Measurements from ENCODE around the gene ACP3.

Gene ACP3

DNA sequence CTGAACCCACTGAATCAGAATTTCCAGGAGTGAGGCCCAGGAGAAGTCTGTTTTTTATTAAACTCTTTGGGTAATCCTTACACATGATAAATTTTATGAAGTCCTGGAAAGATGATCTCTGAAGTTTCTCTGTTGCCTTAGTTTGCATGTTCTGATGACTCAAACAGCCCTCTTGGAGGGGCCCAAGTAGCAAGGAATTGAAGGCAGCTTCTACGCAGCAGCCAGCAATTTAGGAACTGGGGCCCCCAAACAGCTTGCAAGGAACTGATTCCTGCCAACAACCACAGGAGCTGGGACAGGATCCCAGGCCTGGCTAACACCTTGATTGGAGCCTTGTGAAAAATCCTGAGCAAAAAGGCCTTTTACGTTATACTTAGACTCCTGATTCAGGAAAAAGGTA is 5.4 kb upstream of the ACP3 start:
- in situ Hi-C loops (cut with HindIII; ENCODE audit: low sequenced_read_pairs), result no loop called here

DNA sequence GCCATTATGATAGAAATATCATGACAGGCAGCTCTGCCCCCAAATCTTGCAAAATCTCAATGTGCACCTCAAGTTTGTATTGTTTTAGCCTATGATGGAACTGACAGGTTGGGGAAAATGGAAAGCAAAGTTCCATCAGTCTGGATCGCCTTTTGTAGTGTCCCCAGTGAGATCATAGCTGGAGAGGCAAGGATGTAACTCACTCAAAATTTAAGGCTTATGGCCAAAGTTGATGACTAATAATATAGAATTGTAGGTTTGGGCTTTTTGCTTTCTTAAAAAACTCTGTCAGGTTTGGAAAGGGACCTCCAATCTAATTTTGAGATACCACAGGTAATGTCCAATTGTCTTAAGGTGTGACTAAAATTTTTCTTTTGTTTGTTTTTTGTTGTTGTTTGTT is 1.4 kb upstream of the ACP3 start:
- in situ Hi-C loops (cut with HindIII; ENCODE audit: low sequenced_read_pairs), result no loop called here

DNA sequence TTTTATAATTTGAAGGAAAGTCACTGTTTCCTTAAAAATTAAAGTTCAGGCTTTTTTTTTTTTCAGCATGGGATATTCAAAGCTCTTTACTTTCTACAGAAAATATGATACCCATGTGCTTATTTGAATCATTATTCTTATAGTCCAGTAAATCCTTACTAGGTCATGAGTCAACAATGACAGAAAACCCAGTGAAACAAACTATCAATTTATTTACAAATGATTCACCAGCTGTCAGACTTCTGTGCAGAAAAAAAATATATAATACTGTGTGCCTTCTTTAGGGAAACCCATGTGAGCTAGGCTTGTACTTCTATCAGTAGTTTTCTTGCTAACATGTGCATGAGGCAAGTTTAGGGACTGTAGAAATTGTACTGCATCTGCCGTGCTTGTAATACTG is 1.2 kb downstream of the ACP3 start:
- in situ Hi-C loops (cut with HindIII; ENCODE audit: low sequenced_read_pairs), result no loop called here

DNA sequence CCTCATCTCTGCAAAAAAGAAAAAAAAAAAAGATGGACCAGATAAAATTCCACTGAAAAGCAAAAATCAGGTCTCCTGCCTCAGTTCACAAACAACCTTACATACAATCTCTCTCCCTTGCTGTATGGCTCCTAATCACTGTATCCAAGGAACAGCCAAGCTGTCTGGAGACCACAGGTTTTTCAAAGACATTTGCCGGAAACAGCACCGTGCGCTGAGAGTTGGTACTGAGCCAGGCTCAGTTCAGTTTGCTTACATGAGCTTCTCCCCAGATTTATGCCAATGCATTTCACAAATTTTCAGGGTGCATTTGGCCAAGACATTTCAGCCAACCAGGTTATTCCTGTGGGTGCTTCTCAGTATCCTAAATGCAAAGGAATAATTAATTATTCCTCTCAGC is 4.1 kb downstream of the ACP3 start:
- in situ Hi-C loops (cut with HindIII; ENCODE audit: low sequenced_read_pairs), result no loop called here

DNA sequence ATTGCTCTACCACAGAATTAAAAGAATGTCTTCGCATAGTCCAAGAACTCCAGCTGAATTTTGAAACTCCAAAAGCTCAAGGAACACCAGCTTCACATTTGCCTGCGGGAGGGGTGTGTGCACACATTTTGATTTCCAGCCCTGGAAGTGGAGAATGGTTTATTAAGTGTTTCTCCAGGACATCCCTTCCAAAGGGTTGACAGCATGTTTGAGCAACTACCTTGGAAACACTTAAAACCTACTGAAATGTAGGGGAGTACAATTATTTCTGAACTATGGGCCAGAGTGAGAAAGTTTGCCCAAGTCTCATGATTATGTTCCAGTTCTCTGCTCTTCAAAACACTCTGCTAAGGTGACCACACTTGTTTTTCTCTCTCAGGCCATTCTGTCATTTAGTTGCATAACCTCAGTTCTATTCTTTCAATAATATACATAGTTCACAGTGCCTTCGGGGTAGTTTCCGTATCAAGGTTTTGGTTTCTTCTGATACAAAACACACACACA is 7.9 kb downstream of the ACP3 start:
- in situ Hi-C loops (cut with HindIII; ENCODE audit: low sequenced_read_pairs), result no loop called here

DNA sequence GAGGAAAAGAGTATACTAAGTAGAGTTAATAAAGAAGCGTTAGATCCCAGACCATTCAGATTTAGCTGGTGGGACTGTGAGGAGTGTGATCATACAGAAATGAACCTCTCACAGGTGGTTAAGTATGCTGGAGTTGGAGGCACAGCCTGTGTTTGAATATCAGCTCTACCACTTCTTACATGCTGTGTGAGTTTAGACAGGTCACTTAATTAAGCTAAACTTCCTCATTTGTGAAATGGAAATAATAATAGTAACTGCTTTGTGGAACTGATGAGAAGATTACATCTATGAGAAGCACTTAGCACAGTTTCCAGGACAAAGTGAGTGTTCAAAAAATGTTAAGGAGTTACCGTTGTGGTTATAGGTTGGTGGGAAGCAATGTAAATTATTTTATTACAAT is 8.4 kb downstream of the ACP3 start:
- in situ Hi-C loops (cut with HindIII; ENCODE audit: low sequenced_read_pairs), result no loop called here

DNA sequence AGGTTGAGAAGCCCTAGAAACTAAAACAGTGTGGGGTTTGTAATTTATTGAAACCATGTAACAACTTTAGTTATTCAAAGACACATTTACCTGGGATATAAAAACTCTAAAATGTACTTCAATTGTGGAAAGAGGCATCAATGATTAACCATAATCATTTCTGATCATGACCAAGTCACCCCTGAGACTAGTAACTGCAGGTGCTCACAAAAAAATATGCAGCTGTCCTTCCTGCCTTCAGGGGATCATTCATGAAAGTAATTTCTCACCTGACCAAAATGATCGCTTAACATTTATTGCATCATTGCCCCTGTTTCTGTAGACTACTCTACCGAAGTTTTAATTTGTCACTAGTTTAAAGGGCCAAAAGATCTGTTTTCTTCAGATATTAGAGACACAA is 9.0 kb downstream of the ACP3 start:
- in situ Hi-C loops (cut with HindIII; ENCODE audit: low sequenced_read_pairs), result no loop called here

DNA sequence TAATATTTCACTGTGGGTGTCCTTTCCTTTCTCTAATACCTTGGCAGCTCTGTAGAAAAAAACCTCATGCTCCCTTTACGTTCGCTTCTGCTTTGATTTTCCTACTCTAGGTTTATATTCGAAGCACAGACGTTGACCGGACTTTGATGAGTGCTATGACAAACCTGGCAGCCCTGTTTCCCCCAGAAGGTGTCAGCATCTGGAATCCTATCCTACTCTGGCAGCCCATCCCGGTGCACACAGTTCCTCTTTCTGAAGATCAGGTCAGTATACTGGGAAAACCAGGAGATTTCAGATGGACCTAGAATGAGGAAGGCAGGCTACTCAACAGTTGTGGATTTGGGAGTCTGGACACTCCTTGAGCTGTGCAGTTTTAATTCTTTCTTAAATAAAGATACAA is 14.9 kb downstream of the ACP3 start:
- in situ Hi-C loops (cut with HindIII; ENCODE audit: low sequenced_read_pairs), result no loop called here

DNA sequence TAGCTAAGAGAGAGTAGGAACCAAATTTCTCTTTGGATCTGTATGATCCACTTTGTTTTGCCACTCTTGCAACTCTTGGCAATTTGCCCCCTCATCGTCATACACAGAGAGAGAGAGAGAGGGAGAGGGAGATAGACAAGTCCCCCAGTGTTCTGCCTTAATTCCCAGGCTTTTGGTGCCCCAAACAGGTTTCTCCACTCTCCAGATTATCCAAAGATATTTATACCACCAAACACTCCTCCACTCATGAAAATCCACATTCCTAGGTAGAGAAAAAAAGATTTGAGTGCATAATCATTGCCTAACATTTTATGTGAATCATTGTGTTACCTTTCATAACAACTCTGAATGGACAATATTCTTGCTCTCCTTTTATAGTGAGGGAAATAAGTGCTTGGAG is 15.3 kb downstream of the ACP3 start:
- in situ Hi-C loops (cut with HindIII; ENCODE audit: low sequenced_read_pairs), result no loop called here

DNA sequence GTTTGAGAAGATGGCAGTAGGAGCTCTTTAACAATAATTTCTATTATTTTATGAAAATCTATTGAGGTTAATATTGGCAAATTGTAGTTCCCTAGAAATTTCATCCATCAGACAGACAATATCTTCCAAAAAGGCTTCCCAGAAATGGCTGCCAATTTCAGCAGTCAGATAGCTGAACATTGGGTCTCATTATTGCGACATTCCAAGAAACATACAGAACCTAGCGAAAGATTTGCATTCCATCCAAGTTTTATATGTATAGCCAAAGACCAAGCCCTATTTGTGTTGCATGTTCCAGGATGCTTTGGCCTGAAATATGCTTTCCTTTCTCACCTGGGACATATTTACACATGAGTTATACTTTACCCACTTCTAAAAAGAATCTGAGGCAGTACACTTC is 24.5 kb downstream of the ACP3 start:
- in situ Hi-C loops (cut with HindIII; ENCODE audit: low sequenced_read_pairs), result loop anchor here (5.0 kb wide), 1 partner anchor 99 kb away; no protein-coding TSS in a partner anchor

DNA sequence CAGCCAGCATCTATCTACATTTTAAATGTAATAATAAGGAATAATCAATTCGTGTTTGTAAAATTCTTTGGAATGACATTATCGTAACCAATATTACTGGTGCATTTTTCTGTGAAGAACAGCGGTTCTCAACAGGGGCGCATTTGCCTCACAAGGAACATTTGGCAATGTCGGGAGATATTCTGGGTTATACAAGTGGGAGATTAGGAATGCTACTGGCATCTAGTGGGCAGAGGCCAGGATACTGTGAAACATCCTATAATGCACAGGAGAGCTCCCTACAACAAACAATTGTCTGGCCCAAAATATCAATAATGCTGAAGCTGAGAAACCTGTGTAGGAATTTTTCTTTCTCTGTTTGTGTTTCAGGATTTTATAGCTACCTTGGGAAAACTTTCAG is 25.0 kb downstream of the ACP3 start:
- in situ Hi-C loops (cut with HindIII; ENCODE audit: low sequenced_read_pairs), result loop anchor here (5.0 kb wide), 1 partner anchor 100 kb away; no protein-coding TSS in a partner anchor

DNA sequence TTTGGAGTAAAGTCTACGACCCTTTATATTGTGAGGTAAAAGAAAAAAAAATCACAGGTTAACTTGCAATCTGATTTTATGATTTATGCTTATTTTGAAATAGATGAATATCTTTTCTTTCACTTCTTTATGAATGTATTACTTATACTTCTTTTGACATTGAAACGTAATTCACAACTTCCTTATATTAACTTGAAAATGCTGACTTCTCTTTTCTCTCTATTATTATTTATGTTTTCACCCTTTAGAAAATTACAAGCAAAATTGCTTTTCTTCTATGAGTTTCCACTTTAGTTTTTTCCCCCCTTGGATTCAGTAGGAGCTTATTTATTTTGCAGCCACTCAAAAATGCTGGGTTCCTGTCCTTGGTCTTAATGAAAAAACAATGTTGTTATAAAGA is 25.4 kb downstream of the ACP3 start:
- in situ Hi-C loops (cut with HindIII; ENCODE audit: low sequenced_read_pairs), result loop anchor here (5.0 kb wide), 1 partner anchor 100 kb away; no protein-coding TSS in a partner anchor

DNA sequence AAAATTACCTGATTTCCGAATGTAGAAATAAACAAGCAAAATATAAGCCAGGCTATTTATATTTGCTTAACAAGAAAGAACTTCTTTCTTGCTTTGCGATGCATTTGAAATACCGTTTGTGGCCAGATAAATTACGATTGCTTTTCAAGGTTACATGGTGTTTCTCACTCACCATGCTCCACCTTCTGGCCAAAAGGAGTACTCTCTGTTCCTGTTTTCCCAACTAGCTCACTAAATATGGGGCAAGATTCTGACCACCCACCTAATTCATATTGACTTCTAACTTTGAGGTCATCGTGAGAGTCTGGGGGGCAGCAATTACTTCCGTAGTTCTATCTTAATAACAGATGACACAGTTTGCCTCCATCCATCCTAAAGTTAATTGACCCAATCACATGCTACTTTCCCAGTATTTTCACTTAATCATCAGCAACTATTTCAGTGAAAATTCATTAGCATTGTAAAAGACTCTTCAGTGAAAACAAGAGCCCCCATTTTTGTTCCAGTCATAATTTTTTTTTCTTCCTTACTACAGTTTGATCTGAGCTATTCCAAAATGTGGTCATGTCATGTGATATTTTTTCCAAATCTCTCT is 25.9 kb downstream of the ACP3 start:
- in situ Hi-C loops (cut with HindIII; ENCODE audit: low sequenced_read_pairs), result loop anchor here (5.0 kb wide), 1 partner anchor 101 kb away; no protein-coding TSS in a partner anchor

DNA sequence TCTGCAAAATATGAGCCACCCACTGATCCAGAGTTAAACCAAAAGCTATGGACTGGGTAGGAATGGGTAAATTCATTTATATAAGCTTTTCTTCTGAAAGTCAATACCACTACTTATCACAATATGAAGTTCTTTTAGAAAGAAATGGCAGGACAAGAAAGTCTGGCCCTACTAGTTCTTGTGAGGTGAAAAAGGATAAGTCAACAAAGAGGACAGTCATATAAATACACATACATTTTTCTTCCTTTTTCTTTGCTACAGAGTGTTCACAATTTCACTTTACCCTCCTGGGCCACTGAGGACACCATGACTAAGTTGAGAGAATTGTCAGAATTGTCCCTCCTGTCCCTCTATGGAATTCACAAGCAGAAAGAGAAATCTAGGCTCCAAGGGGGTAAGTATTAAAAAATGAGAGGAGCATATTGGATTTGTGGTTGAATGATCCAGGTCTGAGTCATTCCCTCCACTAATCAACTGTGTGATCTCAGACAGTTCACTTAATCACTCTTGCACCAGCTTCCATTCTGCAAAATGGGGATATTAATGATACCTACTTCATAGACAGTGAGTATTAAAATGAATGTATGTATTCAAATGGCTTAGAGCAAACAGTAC is 27.6 kb downstream of the ACP3 start:
- in situ Hi-C loops (cut with HindIII; ENCODE audit: low sequenced_read_pairs), result loop anchor here (5.0 kb wide), 1 partner anchor 102 kb away; no protein-coding TSS in a partner anchor

DNA sequence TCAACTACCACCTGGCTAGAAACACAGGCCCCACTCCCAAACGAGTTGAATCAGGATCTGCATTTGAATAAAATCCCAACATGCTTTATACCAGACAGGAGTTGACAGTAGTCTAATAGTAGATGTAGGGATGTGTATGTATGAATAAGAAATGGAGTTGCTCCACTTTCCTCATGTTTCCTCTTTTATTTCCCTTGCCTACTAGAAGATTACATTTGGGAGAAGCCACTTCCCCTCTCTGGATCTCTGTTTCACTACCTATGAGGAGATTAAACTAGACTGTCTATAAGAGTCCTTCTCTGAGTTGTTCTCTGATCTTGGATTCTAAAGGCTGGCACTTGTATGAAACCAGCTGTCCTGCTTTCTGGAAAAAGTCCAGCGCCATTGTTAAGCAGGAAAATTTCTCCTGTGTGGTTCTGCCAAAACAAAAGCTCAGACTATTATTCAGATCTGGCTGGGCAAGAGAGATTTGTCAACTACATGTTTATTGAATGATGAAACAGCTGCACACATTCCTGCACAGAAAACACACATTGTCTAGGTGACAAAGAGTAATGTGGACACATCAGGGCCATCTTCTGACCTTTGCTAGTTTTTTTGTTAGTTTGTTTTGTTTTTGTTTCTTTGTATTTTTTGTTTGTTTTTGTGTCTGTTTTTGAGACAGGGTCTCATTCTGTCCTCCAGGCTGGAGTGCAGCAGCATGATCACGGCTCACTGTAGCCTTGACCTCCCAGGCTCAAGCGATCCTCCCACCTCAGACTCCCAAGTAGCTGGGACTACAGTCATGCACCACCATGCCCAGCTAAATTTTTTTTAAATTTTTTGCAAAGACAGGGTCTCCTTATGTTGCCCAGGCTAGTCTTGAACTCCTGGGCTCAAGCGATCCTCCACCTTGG is 29.9 kb downstream of the ACP3 start:
- in situ Hi-C loops (cut with HindIII; ENCODE audit: low sequenced_read_pairs), result no loop called here

DNA sequence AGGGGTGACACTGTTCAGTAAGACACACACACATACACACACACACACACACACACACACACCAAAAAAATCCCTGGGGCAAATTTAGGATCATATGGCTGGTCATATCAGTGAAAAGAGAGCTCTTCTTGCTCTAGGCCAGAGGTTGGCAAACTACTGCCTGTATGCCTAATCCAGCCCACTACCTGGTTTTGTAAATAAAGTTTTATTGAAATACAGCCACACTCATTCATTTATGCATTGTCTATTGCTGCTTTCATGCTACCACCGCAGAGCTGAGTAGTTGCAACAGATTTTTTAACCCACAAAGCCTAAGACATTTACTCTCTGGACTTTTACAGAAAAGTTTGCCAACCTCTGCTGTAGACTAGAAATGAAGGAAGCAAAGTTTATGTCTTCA is 30.6 kb downstream of the ACP3 start:
- in situ Hi-C loops (cut with HindIII; ENCODE audit: low sequenced_read_pairs), result no loop called here

DNA sequence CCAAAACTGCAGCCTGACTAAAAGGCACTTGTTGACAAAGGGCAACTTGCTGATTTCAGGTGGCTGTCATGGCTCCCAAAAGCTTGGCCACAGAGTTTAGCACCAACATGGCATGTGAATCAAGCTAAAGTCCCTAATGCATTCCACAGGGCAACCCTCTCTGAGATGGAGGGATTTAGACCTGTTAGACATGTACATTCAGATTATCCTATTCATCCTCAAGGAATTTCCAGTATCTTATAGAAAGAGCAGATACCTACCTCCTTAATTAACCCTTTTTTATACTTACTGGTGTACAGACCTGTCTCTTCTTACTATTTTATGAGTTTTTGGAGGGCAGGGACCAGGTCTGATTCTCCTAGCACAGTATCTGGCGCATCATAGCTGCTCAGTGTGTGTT is 31.3 kb downstream of the ACP3 start:
- in situ Hi-C loops (cut with HindIII; ENCODE audit: low sequenced_read_pairs), result no loop called here

DNA sequence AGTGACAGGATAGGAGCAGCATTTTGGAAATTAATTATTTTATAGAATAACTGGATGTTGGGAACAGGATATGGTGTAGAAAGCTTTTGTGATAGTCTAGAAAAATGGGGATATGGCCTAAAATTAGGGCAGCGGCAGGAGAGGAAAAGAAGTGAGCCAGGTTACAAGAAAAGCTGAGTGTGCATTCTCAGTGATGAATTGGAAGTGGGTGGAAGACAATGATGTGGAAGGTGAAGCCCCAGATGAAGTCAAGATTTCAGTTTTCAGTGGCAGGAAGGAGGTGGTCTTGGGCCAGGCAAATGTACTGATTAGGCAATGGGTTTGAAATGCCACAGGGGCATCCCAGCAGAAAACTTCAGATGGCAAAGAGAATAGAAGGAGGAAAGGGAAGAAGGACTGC is 33.6 kb downstream of the ACP3 start:
- in situ Hi-C loops (cut with HindIII; ENCODE audit: low sequenced_read_pairs), result no loop called here

DNA sequence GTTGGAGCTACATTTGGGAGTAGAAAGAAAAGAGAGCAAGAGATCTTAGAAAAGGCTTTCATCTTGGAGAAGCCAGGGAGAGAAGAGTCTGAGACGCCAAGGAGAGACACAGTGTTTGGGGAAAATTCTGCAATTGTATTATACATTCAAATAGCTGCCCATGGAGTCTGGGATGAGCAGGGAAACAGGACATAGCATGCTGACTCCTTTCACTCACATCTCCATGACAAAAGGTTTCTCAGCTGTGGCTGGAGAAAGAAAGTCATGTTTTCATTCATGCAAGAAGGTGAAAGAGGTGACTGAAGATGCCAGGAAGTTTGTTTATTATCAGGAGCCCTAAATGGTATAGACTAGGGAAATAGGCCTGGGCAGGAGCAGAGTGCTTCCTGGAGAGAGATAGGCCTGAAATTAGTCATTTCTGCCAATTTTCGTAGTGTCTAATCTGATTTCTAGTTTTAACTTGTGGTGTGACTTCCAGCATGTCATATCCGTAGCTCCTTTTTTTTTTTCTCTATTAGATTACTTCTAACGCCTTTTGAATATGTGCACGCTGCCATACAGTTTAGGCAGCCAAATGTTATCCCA is 34.1 kb downstream of the ACP3 start:
- in situ Hi-C loops (cut with HindIII; ENCODE audit: low sequenced_read_pairs), result no loop called here

DNA sequence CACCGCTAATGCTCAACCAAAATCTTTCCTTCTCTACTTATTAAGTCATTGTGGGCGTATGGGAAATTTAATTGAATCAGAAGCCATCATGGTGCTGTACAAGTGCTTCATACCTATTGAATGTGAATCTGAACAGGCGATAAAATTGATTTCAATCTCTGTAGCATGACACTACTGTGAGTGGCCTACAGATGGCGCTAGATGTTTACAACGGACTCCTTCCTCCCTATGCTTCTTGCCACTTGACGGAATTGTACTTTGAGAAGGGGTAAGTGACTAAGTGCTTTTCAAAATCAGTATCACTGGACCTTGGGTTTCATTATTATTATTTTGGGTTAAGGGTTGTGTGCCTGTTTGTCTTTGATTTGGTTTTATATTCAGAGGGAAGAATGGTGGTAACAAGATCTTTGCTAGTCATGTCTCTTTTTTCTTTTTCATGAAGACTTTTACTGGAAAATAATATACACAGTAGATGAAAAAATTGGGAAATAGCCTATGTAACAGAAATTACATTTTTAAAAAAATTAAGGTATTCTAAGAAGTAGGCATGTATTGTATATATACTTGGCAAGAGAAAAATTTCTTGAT is 35.4 kb downstream of the ACP3 start:
- in situ Hi-C loops (cut with HindIII; ENCODE audit: low sequenced_read_pairs), result no loop called here
